ENCODE results near the gene RABL6.

DNA sequence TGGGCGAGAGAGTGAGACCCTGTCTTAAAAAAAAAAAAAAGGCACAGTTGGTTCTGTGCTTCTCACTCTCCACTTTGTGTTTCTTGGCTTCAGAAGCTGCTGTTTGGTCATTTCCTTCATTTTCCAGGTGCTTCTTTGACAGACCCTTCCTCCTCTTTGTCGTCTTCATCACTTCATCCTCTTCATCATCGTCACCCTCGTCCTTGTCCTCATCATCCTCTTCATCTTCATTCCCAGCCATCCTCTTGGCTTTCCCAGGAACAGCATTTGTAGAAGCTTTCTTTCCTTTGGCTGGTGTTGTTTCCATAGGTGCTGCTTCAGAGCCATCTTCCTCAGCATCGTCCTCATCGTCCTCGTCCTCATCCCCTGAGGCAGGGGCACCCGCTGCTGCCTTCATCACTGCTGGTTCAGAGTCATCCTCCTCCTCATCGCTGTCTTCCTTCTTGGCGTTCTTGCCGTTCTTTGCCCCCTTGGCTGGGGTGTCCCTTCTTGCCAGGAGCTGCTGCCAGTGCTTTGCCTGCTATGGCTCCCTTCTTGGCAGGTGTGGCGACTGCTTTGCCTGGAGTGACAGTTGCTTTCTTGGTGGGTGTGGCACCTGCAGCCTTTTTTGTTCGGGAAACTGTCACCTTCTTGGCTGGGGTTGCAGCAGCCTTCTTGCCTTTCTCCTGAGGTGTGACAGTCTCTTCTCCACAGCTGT lies 7.1 kb downstream of the RABL6 start:
- TF ChIP-seq, protein P1, sequence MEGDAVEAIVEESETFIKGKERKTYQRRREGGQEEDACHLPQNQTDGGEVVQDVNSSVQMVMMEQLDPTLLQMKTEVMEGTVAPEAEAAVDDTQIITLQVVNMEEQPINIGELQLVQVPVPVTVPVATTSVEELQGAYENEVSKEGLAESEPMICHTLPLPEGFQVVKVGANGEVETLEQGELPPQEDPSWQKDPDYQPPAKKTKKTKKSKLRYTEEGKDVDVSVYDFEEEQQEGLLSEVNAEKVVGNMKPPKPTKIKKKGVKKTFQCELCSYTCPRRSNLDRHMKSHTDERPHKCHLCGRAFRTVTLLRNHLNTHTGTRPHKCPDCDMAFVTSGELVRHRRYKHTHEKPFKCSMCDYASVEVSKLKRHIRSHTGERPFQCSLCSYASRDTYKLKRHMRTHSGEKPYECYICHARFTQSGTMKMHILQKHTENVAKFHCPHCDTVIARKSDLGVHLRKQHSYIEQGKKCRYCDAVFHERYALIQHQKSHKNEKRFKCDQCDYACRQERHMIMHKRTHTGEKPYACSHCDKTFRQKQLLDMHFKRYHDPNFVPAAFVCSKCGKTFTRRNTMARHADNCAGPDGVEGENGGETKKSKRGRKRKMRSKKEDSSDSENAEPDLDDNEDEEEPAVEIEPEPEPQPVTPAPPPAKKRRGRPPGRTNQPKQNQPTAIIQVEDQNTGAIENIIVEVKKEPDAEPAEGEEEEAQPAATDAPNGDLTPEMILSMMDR (tag by site-specific recombination; IDR thresholded peaks at IDR 0.05), result no peak
- TF ChIP-seq ZNF626 (tag by site-specific recombination; IDR thresholded peaks at IDR 0.05) (no peak), ZNF274 (IDR thresholded peaks at IDR 0.05; ENCODE audit: low read length) (no peak), ZNF274 (tag by site-specific recombination; IDR thresholded peaks at IDR 0.05; ENCODE audit: borderline replicate concordance) (no peak), ZNF76 (tag by site-specific recombination; IDR thresholded peaks at IDR 0.05; ENCODE audit: borderline replicate concordance, low read depth) (no peak), ZNF211 (tag by site-specific recombination; IDR thresholded peaks at IDR 0.05; ENCODE audit: low read depth) (no peak), PBX3 (CRISPR knock-in tag; IDR thresholded peaks at IDR 0.05) (no peak), ZNF133 (tag by site-specific recombination; IDR thresholded peaks at IDR 0.05) (no peak)
- TF ChIP-seq, protein P2, sequence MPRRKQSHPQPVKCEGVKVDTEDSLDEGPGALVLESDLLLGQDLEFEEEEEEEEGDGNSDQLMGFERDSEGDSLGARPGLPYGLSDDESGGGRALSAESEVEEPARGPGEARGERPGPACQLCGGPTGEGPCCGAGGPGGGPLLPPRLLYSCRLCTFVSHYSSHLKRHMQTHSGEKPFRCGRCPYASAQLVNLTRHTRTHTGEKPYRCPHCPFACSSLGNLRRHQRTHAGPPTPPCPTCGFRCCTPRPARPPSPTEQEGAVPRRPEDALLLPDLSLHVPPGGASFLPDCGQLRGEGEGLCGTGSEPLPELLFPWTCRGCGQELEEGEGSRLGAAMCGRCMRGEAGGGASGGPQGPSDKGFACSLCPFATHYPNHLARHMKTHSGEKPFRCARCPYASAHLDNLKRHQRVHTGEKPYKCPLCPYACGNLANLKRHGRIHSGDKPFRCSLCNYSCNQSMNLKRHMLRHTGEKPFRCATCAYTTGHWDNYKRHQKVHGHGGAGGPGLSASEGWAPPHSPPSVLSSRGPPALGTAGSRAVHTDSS (tag by site-specific recombination; IDR thresholded peaks at IDR 0.05), result peak; percentile 95
